Gastrocnemius medialis (tissue), 4 donors: ENCODE results near the gene ACTN3. TPM values are rescaled to one million over a fixed set of nuclear protein-coding genes. Genes with fewer than 3 reads are reported as not detected.
"Not testable (repeated sequence)": the region's sequence is repeated elsewhere in the genome, so short reads cannot be mapped to it uniquely, and the experiment has no call there.

Experiments used
- ATAC-seq, 2 donors: fragments of 150-250 bp; one replicate each; pipeline ENCODE4 v1.9.1; 2016
- DNase-seq, 2 donors: peaks; one replicate each; pipeline ENCODE4 v3.0.0-alpha.2; 2019
- H3K27ac ChIP-seq, 4 donors: fragments of 200-600 bp; sonication (generic); 1 replicate in 1 of 4; 2 replicates in 3 of 4; pipeline ENCODE4 v1.5.1; 2016 to 2018; ENCODE audit warnings: mild to moderate bottlenecking in 2 of 4, moderate library complexity in 1 of 4
- H3K27me3 ChIP-seq, 3 donors: fragments of 200-600 bp; sonication (generic) in 2 of 3; 1 replicate in 1 of 3; 2 replicates in 2 of 3; pipeline versions ENCODE4 v1.5.1 to v1.6.0; 2016 to 2019; ENCODE audit warnings: mild to moderate bottlenecking in 1 of 3, moderate library complexity in 1 of 3
- H3K36me3 ChIP-seq, 2 donors: fragments of 200-600 bp; sonication (generic) in 1 of 2; one replicate each; pipeline ENCODE4 v1.5.1; 2017 to 2018
- H3K4me1 ChIP-seq, 2 donors: fragments of 200-600 bp; sonication (generic) in 1 of 2; one replicate each; pipeline ENCODE4 v1.5.1; 2016 to 2017; ENCODE audit warnings: mild to moderate bottlenecking in 2 of 2
- H3K4me3 ChIP-seq, 4 donors: fragments of 200-600 bp; sonication (generic) in 3 of 4; 1 replicate in 1 of 4; 2 replicates in 3 of 4; pipeline ENCODE4 v1.5.1; 2016 to 2019; ENCODE audit warnings: mild to moderate bottlenecking in 2 of 4
- H3K9me3 ChIP-seq, 3 donors: fragments of 200-600 bp; sonication (generic) in 2 of 3; 1 replicate in 1 of 3; 2 replicates in 2 of 3; pipeline ENCODE4 v1.5.1; 2016 to 2019
- CTCF ChIP-seq, 5 experiments: fragments of 450-650 bp in 3 of 5; fragments of 200-600 bp in 2 of 5; sonication (generic) in 2 of 5; IDR thresholded peaks in 4 of 5; conservative IDR thresholded peaks in 1 of 5; 1 replicate in 4 of 5; 2 replicates in 1 of 5; pipeline ENCODE4 v1.5.1; 2016 to 2019; ENCODE audit warnings: antibody characterized with exemption in 5 of 5, mild to moderate bottlenecking in 3 of 5, moderate library complexity in 3 of 5
- POLR2A ChIP-seq, 2 donors: fragments of 450-650 bp; IDR thresholded peaks; one replicate each; pipeline ENCODE4 v1.6.1; 2017; ENCODE audit warnings: antibody characterized with exemption in 2 of 2, mild to moderate bottlenecking in 2 of 2, moderate library complexity in 2 of 2
- in situ Hi-C, 4 donors: fragments of 200-750 bp; cut with MboI; loops; one replicate each; pipeline versions ENCODE4 v1.15.0 to v1.8.0; 2017; ENCODE audit warnings: low sequenced_read_pairs in 4 of 4
- intact Hi-C: fragments of 100-400 bp; cut with DNase I; formaldehyde crosslinking; loops from one replicate; pipeline ENCODE4 v1.15.1; 2023; ENCODE audit warnings: low total_unique reads
- total RNA-seq, 4 donors: library from RNA; depleted of rRNA; stranded (reverse); fragments of >200 nt; gene quantifications; one replicate each; pipeline versions ENCODE4 v1.1.0 to v1.2.3, GENCODE V29; 2016

ACTN3 gene
- total RNA-seq, 4 donors from 2014 or later = 0.85 to 2.4 (median 1.2) TPM

DNA sequence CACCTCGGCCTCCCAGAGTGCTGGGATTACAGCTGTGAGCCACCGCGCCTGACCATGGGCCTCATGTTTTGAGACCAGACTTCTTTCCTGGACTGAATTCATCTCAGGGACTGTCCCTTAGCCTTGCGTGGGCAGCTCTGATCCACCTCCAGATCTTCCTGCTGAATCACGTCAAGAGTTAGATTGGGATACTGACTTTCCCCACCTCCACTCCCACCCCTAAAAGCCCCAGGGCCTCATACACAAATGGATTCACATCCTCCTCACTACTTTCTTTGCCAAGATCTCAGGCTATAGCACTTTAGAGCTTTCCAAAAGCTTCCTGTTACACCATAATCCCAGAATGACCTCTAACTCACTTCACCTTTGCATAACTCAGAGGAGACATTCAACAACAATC, 34.1 kb downstream of the ACTN3 start:
- Histone ChIP-seq H3K36me3 (no peaks in the 10 kb centered on the region), H3K4me3 (no peak overlapping the region), H3K27me3 (no peaks in the 10 kb centered on the region), H3K9me3 (no peaks in the 10 kb centered on the region), H3K27ac (no peak overlapping the region), H3K4me1 (no peaks in the 10 kb centered on the region)
- DNase-seq (no peak), ATAC-seq (no peak)
- intact Hi-C loops = no loop called here
- in situ Hi-C loops = loop anchor here (5.0 to 25.0 kb wide), 4 partner anchors 94 to 256 kb away; partner anchors contain the start of genes RBM4B (in 2 of the 4) and RCE1 (in 2 of the 4)
- TF ChIP-seq CTCF (IDR thresholded peaks at IDR 0.05 in 4 of 5, conservative IDR thresholded peaks at IDR 0.05 in 1 of 5) = no peak
- no peak for TF ChIP-seq POLR2A (IDR thresholded peaks at IDR 0.05)

GRCh38 chr11:66581261-66581660, 34.6 kb downstream of the ACTN3 start:
- no peaks in the 10 kb centered on the region for H3K36me3 ChIP-seq
- H3K4me3 ChIP-seq = no peak overlapping the region
- H3K27me3 ChIP-seq = no peaks in the 10 kb centered on the region
- H3K4me1 ChIP-seq = no peaks in the 10 kb centered on the region
- no peak overlapping the region for H3K27ac ChIP-seq
- no peaks in the 10 kb centered on the region for H3K9me3 ChIP-seq
- ATAC-seq (no peak), DNase-seq (no peak)
- TF ChIP-seq POLR2A (IDR thresholded peaks at IDR 0.05) (no peak), CTCF (IDR thresholded peaks at IDR 0.05 in 4 of 5, conservative IDR thresholded peaks at IDR 0.05 in 1 of 5) (no peak)
- in situ Hi-C loops (loop anchor here (5.0 to 25.0 kb wide), 4 partner anchors 94 to 256 kb away; partner anchors contain the start of genes RBM4B (in 2 of the 4) and RCE1 (in 2 of the 4)), intact Hi-C loops (no loop called here)

DNA sequence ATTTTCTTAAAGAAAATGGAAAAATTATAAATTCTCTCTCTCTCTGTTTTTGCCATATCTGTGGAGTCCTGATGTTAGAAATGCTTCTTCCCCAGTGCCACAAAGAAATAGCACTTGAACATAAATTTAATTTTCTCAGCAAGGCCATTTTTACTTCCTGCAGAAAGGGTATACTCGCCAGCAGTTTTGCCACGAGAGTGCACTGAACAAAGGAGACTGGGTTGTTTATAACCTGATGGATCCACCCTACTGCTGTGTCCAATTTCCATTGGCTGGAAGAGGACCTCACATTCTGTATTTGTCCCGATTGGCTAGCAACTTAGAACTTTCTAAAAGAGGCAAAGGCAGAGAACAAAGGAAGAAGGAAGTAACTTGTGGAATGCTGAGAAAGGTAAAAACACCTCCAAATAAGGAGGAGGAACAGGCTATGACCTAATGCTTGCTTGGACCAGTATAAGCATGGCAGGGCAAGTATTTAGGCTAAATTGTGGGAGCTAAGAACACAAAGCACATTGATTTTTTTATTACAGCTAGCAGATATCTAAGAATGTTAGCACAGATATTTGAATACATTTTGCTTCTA, 36.0 kb downstream of the ACTN3 start:
- H3K4me1 ChIP-seq, H3K36me3 ChIP-seq, H3K4me3 ChIP-seq, ATAC-seq, intact Hi-C loops, H3K27me3 ChIP-seq, H3K27ac ChIP-seq, DNase-seq, H3K9me3 ChIP-seq: not testable (repeated sequence)
- in situ Hi-C loops = loop anchor here (5.0 to 25.0 kb wide), 4 partner anchors 92 to 255 kb away; partner anchors contain the start of genes RBM4B (in 2 of the 4) and RCE1 (in 2 of the 4)

- H3K4me3 ChIP-seq, ATAC-seq, H3K4me1 ChIP-seq, H3K27me3 ChIP-seq, H3K9me3 ChIP-seq, H3K36me3 ChIP-seq, DNase-seq, intact Hi-C loops, H3K27ac ChIP-seq: not testable (repeated sequence)
- in situ Hi-C loops = loop anchor here in 3 of 4 donors (10.0 to 25.0 kb wide), 2 partner anchors 89 to 252 kb away; partner anchors contain the start of genes RCE1 (in 2 of the 3) and RBM4B (in 1 of the 3)
Observed at GRCh38 chr11:66585447-66585846, 38.7 kb downstream of the ACTN3 start.

DNA sequence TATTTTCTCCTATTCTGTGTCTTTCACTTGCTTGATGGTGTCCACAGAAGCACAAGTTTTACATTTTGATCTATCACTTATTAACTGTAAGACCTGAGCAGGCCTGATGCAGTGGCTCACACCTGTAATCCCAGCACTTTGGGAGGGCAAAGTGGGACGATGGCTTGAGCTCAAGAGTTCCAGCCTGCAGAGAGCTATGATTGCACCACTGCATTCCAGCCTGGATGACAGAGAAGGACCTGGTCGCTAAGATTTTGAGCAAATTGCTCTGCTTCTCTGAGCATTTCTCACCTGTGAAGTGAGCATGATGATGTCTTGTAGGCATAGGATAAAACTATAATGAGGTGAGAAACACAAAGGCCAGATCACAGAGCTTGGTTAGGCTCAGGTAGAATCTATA, 39.4 kb downstream of the ACTN3 start:
- no peak overlapping the region for H3K4me3 ChIP-seq
- no peaks in the 10 kb centered on the region for H3K27me3 ChIP-seq
- H3K4me1 ChIP-seq = no peaks in the 10 kb centered on the region
- DNase-seq = no peak
- no peaks in the 10 kb centered on the region for H3K9me3 ChIP-seq
- intact Hi-C loops = no loop called here
- no peak overlapping the region for H3K27ac ChIP-seq
- no peak for ATAC-seq
- in situ Hi-C loops = loop anchor here in 3 of 4 donors (10.0 to 25.0 kb wide), 2 partner anchors 89 to 251 kb away; partner anchors contain the start of genes RCE1 (in 2 of the 3) and RBM4B (in 1 of the 3)
- TF ChIP-seq POLR2A (IDR thresholded peaks at IDR 0.05) = no peak
- TF ChIP-seq CTCF (IDR thresholded peaks at IDR 0.05 in 4 of 5, conservative IDR thresholded peaks at IDR 0.05 in 1 of 5) = no peak
- no peaks in the 10 kb centered on the region for H3K36me3 ChIP-seq

DNA sequence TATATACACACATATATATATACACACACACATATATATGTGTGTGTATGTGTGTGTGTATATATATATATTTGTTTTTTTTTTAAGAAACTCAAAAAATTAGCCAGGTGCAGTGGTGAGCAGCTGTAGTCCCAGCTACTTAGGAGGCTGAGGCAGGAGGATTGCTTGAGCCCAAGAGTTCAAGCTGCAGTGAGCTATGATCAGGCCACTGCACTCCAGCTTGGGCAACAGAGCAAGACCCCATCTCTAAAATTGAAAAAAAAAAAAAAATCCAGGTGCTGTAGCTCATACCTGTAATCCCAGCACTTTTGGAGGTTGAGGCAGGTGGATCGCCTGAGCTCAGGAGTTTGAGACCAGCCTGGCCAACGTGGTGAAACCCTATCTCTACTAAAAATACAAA, 42.6 kb downstream of the ACTN3 start:
- H3K4me3 ChIP-seq, H3K27ac ChIP-seq, H3K9me3 ChIP-seq, H3K27me3 ChIP-seq, DNase-seq, intact Hi-C loops, ATAC-seq, H3K36me3 ChIP-seq: not testable (repeated sequence)
- peaks cover 9 to 17% of the 10 kb centered on the region in 2 donors for H3K4me1 ChIP-seq
- in situ Hi-C loops = loop anchor here in 3 of 4 donors (10.0 to 25.0 kb wide), 2 partner anchors 85 to 248 kb away; partner anchors contain the start of genes RCE1 (in 2 of the 3) and RBM4B (in 1 of the 3)
